Left lobe of liver (tissue), 2 donors: ENCODE data around the gene PRR33. TPM values are rescaled to one million over a fixed set of nuclear protein-coding genes. Genes with fewer than 3 reads are reported as not detected.
"Not testable (repeated sequence)": the region's sequence is repeated elsewhere in the genome, so short reads cannot be mapped to it uniquely, and the experiment has no call there.

ENCODE experiments used
- ATAC-seq: fragments of 200-7000 bp; cut with Tn5 transposase; one replicate; pipeline ENCODE4 v1.9.1; 2020; ENCODE audit warnings: mild to moderate bottlenecking, moderate library complexity
- DNase-seq: peaks from one replicate; pipeline ENCODE4 v3.0.0-alpha.2; 2020; ENCODE audit warnings: low spot score
- total RNA-seq: library from RNA; stranded (reverse); gene quantifications from one replicate; pipeline ENCODE4 v1.2.1, GENCODE V29; 2021
- donor health status: DM: no; HTN: no; CAD: no; lungs with moderate emphysema.
- donor health status: DM: no; HTN: yes; CAD: no.

PRR33 gene
- total RNA-seq, 1 donor from 2014 or later, result not detected

- DNase-seq (no peak), ATAC-seq (no peak)
These were observed 552 bp downstream of the PRR33 start for GRCh38 chr11:1890856-1891830.

DNA sequence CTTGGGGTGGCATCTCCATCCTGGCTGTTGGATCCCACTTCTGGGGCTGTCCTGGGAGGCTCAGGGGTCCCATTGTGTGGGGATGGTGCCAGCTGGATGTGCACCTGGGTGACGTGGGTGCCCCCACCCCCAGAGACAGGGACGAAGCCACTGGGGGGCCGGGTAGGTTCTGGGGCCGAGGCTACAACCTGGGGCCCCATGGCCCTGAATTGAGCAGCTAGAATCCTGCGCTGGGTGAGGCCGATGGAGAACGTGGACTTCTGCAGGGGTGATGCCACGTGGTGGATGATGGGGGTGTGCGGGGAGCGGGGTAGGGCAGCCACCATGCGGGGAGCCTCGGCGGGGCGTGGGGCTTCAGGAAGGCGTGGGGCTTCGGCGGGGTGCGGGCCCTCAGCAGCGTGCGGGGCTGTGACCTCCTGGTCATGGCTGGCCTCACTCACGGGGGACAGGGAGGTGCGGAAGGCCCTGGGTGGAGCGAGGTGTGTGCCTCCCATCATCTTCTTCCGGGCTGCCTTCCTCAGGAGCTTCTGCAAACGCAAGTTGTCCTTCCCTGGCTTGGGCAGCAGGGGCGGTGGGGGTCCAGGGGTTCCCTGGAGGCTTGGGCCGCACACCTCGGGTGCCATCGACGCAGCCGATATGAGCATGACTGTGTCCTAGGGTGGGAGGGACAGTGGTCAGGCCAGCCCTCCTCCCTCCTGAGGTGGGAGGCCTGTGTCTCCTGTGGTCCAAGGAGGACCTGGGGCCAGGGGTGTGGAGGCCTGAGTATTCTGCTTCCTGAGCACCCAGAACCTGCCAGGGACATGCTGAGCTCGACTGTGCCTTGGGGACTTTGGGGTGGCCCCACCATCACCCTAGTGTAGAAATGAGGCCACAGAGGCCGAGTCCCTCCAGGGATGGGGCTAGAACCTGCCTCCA is 1.5 kb downstream of the PRR33 start:
- no peak for ATAC-seq
- DNase-seq, result no peak

GRCh38 chr11:1889224-1889930 is 2.3 kb downstream of the PRR33 start:
- DNase-seq (no peak), ATAC-seq (peak; percentile 33)

DNA sequence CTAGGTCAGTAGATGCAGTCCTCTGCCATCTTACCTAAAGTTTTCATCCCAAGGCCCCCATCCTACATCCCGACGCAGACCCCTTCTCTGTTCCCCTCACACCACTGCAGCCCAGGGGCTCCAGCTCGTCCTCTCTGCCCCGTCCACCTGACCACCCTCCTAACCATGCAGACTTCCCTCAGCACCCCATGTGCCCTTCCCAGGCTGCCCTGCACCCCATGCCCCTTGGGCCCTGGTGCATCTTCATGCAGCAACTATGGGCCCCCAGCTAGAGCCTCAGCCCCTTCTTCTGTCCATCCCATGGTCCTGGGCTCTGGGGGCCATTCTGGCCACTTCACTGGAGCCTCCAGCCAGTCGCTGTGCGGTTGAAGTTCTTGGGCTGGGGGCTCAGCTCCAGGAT is 2.9 kb downstream of the PRR33 start:
- DNase-seq, result no peak
- ATAC-seq, result no peak

- no peak for DNase-seq
- no peak for ATAC-seq
These were observed 3.3 kb downstream of the PRR33 start for GRCh38 chr11:1888347-1888753.

DNA sequence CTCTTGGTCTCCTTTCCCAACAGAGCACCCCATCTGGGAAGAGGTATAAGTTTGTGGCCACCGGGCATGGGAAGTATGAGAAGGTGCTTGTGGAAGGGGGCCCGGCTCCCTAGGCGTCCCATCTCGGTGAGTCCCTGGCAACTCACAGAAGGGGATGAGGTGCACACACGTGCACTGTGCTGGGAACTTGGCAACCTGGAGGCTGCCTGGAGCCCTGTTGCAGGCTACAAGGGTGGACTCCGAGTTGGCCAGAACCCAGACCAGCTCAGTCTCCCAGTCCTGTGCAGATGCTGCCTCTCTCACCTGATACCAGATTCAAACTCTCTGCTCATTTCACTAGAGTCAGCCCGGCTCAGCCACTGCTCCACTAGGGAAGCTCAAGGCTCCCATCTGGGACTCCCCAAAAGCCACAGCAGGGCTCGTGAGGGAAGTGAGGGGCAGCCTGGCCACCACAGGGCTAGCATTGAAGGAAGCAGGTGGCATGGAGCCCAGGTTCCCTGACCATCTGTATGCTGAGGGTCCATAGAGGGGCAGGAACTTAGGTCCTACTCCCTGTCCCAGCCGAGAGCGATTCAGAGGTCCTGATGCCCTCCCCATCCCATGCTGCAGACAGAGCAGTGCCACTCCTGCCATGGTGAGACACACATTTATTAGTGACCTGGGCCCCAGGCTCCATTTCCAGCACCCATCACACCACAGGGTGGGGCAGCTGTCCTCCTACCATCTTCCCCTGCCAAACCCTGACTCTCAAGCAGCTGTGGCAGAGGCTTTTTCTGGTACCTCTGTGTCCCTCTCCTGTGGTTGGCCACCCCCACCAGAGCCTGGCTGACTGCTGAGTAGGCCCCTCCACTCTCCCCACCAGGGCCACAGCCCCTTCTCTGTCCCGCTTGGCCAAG is 4.0 kb downstream of the PRR33 start:
- DNase-seq, result no peak
- no peak for ATAC-seq

DNA sequence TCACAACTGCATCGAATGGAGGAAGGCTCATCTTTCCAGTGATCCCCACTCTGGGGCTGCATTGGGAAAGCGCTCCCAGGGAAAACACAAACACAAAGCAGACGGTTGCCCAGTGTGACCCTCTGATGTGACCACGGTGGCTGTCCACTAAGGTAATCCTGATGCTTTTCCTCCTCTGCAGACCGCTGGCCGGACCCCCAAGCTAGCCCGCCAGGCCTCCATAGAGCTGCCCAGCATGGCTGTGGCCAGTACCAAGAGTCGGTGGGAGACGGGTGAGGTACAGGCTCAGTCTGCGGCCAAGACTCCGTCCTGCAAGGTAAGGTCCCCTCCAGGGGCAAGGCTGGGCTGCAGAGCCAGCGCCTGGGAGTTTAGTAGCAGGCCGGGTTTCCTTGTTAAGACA is 5.1 kb downstream of the PRR33 start:
- not testable (repeated sequence) for ATAC-seq, DNase-seq

GRCh38 chr11:1884303-1884700 is 7.4 kb downstream of the PRR33 start:
- no peak for DNase-seq
- ATAC-seq, result no peak

- ATAC-seq, result no peak
These were observed 8.1 kb downstream of the PRR33 start for GRCh38 chr11:1883346-1884302.

DNA sequence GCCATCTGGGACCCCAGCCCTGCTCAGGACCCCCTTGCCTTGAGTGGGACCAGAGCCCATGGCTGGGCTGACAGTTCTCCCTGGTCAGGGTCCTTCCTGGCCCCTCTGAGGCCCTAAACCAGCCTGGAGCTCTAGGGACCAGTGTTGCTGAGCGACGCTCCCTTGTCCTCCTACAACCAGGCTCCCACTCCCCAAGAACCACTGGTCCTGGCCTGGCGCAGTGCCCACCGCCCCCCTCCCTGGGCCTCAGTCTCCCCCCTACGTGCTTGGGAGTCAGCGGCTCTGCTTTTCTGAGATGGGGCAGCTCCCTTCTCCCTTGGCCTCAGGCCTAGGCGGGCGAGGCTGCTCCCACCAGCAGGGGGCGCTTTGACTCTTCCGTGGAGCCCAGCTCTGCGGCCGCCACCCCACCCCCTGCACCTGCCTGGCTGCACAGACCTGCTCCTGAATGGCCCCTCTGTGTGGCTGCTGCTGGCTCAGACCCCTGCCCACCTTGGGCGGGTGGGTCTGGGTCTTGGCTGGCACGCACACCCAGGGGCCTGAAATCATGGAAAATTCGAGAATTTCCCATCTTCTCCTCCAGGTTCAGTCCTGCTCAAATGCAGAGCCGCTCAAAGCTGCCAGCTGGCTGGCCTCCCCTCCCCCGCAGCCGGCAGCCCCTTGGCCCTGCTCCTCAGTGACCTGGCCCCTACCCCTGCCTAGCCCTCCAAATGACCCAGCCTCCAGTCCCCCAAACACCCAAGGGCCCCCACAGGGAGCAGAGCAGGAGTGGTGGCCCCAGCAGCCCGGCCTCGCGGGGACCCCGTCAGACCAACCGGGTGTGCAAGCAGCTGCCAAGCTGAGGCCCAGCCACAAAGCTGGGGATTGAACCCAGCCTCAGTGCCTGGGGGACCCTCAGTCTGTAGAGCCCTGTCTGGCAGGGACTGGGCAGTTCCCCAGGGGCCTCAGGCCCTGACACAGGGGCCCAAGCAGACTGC is 9.1 kb downstream of the PRR33 start:
- DNase-seq, result peak; percentile 85
- ATAC-seq, result peak; percentile 97

More at GRCh38 chr11:1883346-1884302, 8.1 kb downstream of the PRR33 start:
- no peak for DNase-seq

- ATAC-seq (no peak), DNase-seq (no peak)
These were observed 10.0 kb downstream of the PRR33 start for GRCh38 chr11:1881442-1882264.

GRCh38 chr11:1880746-1881441 is 10.8 kb downstream of the PRR33 start:
- DNase-seq (no peak), ATAC-seq (no peak)

GRCh38 chr11:1879941-1880720 is 11.6 kb downstream of the PRR33 start:
- ATAC-seq, result no peak
- DNase-seq, result no peak

- ATAC-seq, result no peak
- DNase-seq, result no peak
These were observed 12.3 kb downstream of the PRR33 start for GRCh38 chr11:1879342-1879940.
